GM18517 (cell line): ENCODE results near the gene COG5.
"Not testable (repeated sequence)": the region's sequence is repeated elsewhere in the genome, so short reads cannot be mapped to it uniquely, and the experiment has no call there.

ENCODE experiments used
- ATAC-seq: cut with Tn5 transposase; IDR thresholded peaks from one replicate; pipeline ENCODE4 v1.9.1; 2021; ENCODE audit warnings: mild to moderate bottlenecking, moderate library complexity; ENCODE audit not compliant: unreplicated experiment

Gene COG5

GRCh38 chr7:107286751-107287621, 276.7 kb downstream of the COG5 start:
- ATAC-seq, result no peak

GRCh38 chr7:107284911-107285479, 278.7 kb downstream of the COG5 start:
- ATAC-seq, result no peak

- ATAC-seq, result no peak
Observed at GRCh38 chr7:107277331-107277730, 286.4 kb downstream of the COG5 start.

- ATAC-seq, result no peak
Observed at GRCh38 chr7:107276220-107276827, 287.4 kb downstream of the COG5 start.

- ATAC-seq, result no peak
Observed at GRCh38 chr7:107274506-107274905, 289.2 kb downstream of the COG5 start.

GRCh38 chr7:107269790-107270189, 293.9 kb downstream of the COG5 start:
- no peak for ATAC-seq

GRCh38 chr7:107268594-107268993, 295.1 kb downstream of the COG5 start:
- no peak for ATAC-seq

- no peak for ATAC-seq
Observed at GRCh38 chr7:107267138-107267537, 296.6 kb downstream of the COG5 start.

- ATAC-seq, result no peak
Observed at GRCh38 chr7:107264723-107265122, 299.0 kb downstream of the COG5 start.

GRCh38 chr7:107262857-107263256, 300.9 kb downstream of the COG5 start:
- no peak for ATAC-seq

GRCh38 chr7:107258737-107259136, 305.0 kb downstream of the COG5 start:
- no peak for ATAC-seq

- ATAC-seq, result no peak
Observed at GRCh38 chr7:107255602-107256001, 308.1 kb downstream of the COG5 start.

- ATAC-seq, result no peak
Observed at GRCh38 chr7:107254398-107254985, 309.2 kb downstream of the COG5 start.

GRCh38 chr7:107253599-107253998, 310.1 kb downstream of the COG5 start:
- no peak for ATAC-seq

GRCh38 chr7:107251963-107252362, 311.8 kb downstream of the COG5 start:
- no peak for ATAC-seq

- no peak for ATAC-seq
Observed at GRCh38 chr7:107248551-107249316, 315.0 kb downstream of the COG5 start.

- ATAC-seq, result not testable (repeated sequence)
Observed at GRCh38 chr7:107246836-107247235, 316.9 kb downstream of the COG5 start.

- ATAC-seq, result no peak
Observed at GRCh38 chr7:107244613-107245012, 319.1 kb downstream of the COG5 start.

GRCh38 chr7:107242267-107242666, 321.5 kb downstream of the COG5 start:
- no peak for ATAC-seq

- no peak for ATAC-seq
Observed at GRCh38 chr7:107237451-107237850, 326.3 kb downstream of the COG5 start.

- ATAC-seq, result no peak
Observed at GRCh38 chr7:107236862-107237261, 326.9 kb downstream of the COG5 start.
